Measurements from ENCODE around the gene GGT1. TPM values are rescaled to one million over a fixed set of nuclear protein-coding genes. Genes with fewer than 3 reads are reported as not detected.
"Not testable (repeated sequence)": the region's sequence is repeated elsewhere in the genome, so short reads cannot be mapped to it uniquely, and the experiment has no call there.

Gene GGT1
- total RNA-seq, 2 experiments from 2014 or later, result 39.5 to 41.5 TPM

- H3K36me3 Mint-ChIP-seq; H3K9me3 Mint-ChIP-seq; H3K27me3 Mint-ChIP-seq; CTCF ChIA-PET; intact Hi-C loops (cut with micrococcal nuclease): not testable (repeated sequence)
- POLR2A ChIA-PET, result interaction anchor here (0.6 kb wide), 1 partner anchor 322 kb away, joined by 4 read pairs; no protein-coding TSS in a partner anchor
- H3K4me3 Mint-ChIP-seq, result peak overlapping the region; percentile 98
- peaks cover 28% of the 10 kb centered on the region for H3K4me1 Mint-ChIP-seq (ENCODE audit: low read depth)
- peak overlapping the region; percentile 98 for H3K27ac Mint-ChIP-seq
- DNase-seq, result peak; percentile 85
Measured at GRCh38 chr22:24607429-24607983, 4.5 kb downstream of the GGT1 start.

- H3K27ac Mint-ChIP-seq, result peak overlapping the region; percentile 98
- intact Hi-C loops (cut with micrococcal nuclease); DNase-seq; H3K9me3 Mint-ChIP-seq; CTCF ChIA-PET; H3K36me3 Mint-ChIP-seq; POLR2A ChIA-PET; H3K27me3 Mint-ChIP-seq: not testable (repeated sequence)
- H3K4me1 Mint-ChIP-seq (ENCODE audit: low read depth), result peaks cover 25% of the 10 kb centered on the region
- H3K4me3 Mint-ChIP-seq, result peak overlapping the region; percentile 98
Measured at GRCh38 chr22:24608327-24608726, 5.3 kb downstream of the GGT1 start.

- H3K36me3 Mint-ChIP-seq; intact Hi-C loops (cut with micrococcal nuclease); DNase-seq; H3K27ac Mint-ChIP-seq; H3K9me3 Mint-ChIP-seq; H3K4me3 Mint-ChIP-seq; CTCF ChIA-PET; POLR2A ChIA-PET; H3K27me3 Mint-ChIP-seq: not testable (repeated sequence)
- peaks cover 13% of the 10 kb centered on the region for H3K4me1 Mint-ChIP-seq (ENCODE audit: low read depth)
Measured at GRCh38 chr22:24609888-24610287, 6.9 kb downstream of the GGT1 start.

- CTCF ChIA-PET, POLR2A ChIA-PET: not testable (repeated sequence)
Measured at GRCh38 chr22:24614794-24615193, 11.8 kb downstream of the GGT1 start.

GRCh38 chr22:24621244-24621643 is 18.3 kb downstream of the GGT1 start:
- intact Hi-C loops (cut with micrococcal nuclease); POLR2A ChIA-PET; DNase-seq; H3K9me3 Mint-ChIP-seq; CTCF ChIA-PET; H3K4me3 Mint-ChIP-seq; H3K27me3 Mint-ChIP-seq; H3K4me1 Mint-ChIP-seq (ENCODE audit: low read depth); H3K27ac Mint-ChIP-seq; H3K36me3 Mint-ChIP-seq: not testable (repeated sequence)

More at GRCh38 chr22:24614794-24615193, 11.8 kb downstream of the GGT1 start:
- H3K27me3 Mint-ChIP-seq; H3K27ac Mint-ChIP-seq; H3K4me1 Mint-ChIP-seq (ENCODE audit: low read depth); DNase-seq; H3K36me3 Mint-ChIP-seq; intact Hi-C loops (cut with micrococcal nuclease); H3K4me3 Mint-ChIP-seq; H3K9me3 Mint-ChIP-seq: not testable (repeated sequence)

- intact Hi-C loops (cut with micrococcal nuclease); H3K4me3 Mint-ChIP-seq; DNase-seq; POLR2A ChIA-PET; H3K4me1 Mint-ChIP-seq (ENCODE audit: low read depth); H3K9me3 Mint-ChIP-seq; H3K27me3 Mint-ChIP-seq; CTCF ChIA-PET; H3K36me3 Mint-ChIP-seq: not testable (repeated sequence)
- peak overlapping the region; percentile 18 for H3K27ac Mint-ChIP-seq
Measured at GRCh38 chr22:24622596-24622995, 19.6 kb downstream of the GGT1 start.

GRCh38 chr22:24627911-24628310 is 24.9 kb downstream of the GGT1 start:
- POLR2A ChIA-PET; H3K4me3 Mint-ChIP-seq; H3K27ac Mint-ChIP-seq; intact Hi-C loops (cut with micrococcal nuclease); H3K27me3 Mint-ChIP-seq; H3K36me3 Mint-ChIP-seq; H3K9me3 Mint-ChIP-seq; DNase-seq; H3K4me1 Mint-ChIP-seq (ENCODE audit: low read depth); CTCF ChIA-PET: not testable (repeated sequence)

GRCh38 chr22:24629069-24629468 is 26.1 kb downstream of the GGT1 start:
- POLR2A ChIA-PET; H3K36me3 Mint-ChIP-seq; H3K4me3 Mint-ChIP-seq; H3K4me1 Mint-ChIP-seq (ENCODE audit: low read depth); H3K27ac Mint-ChIP-seq; H3K9me3 Mint-ChIP-seq; intact Hi-C loops (cut with micrococcal nuclease); H3K27me3 Mint-ChIP-seq: not testable (repeated sequence)
- DNase-seq, result peak; percentile 23
- CTCF ChIA-PET, result interaction anchor here (1.8 kb wide), 1 partner anchor 12 kb away, joined by 4 read pairs; no protein-coding TSS in a partner anchor

GRCh38 chr22:24630812-24631427 is 27.9 kb downstream of the GGT1 start:
- H3K9me3 Mint-ChIP-seq; H3K27ac Mint-ChIP-seq; CTCF ChIA-PET; POLR2A ChIA-PET; H3K27me3 Mint-ChIP-seq; DNase-seq; H3K36me3 Mint-ChIP-seq; intact Hi-C loops (cut with micrococcal nuclease); H3K4me3 Mint-ChIP-seq: not testable (repeated sequence)
- H3K4me1 Mint-ChIP-seq (ENCODE audit: low read depth), result peaks cover 19% of the 10 kb centered on the region

- intact Hi-C loops (cut with micrococcal nuclease); POLR2A ChIA-PET; DNase-seq; CTCF ChIA-PET; H3K36me3 Mint-ChIP-seq; H3K4me3 Mint-ChIP-seq; H3K27me3 Mint-ChIP-seq; H3K9me3 Mint-ChIP-seq; H3K27ac Mint-ChIP-seq: not testable (repeated sequence)
- peaks cover 21% of the 10 kb centered on the region for H3K4me1 Mint-ChIP-seq (ENCODE audit: low read depth)
Measured at GRCh38 chr22:24631430-24632122, 28.6 kb downstream of the GGT1 start.

GRCh38 chr22:24632642-24633041 is 29.6 kb downstream of the GGT1 start:
- H3K36me3 Mint-ChIP-seq; POLR2A ChIA-PET; DNase-seq; H3K27ac Mint-ChIP-seq; H3K9me3 Mint-ChIP-seq; CTCF ChIA-PET; H3K4me3 Mint-ChIP-seq; intact Hi-C loops (cut with micrococcal nuclease); H3K27me3 Mint-ChIP-seq: not testable (repeated sequence)
- peaks cover 23% of the 10 kb centered on the region for H3K4me1 Mint-ChIP-seq (ENCODE audit: low read depth)

GRCh38 chr22:24633231-24634023 is 30.4 kb downstream of the GGT1 start:
- intact Hi-C loops (cut with micrococcal nuclease); H3K27ac Mint-ChIP-seq; H3K4me3 Mint-ChIP-seq: not testable (repeated sequence)

More at GRCh38 chr22:24633231-24634023, 30.4 kb downstream of the GGT1 start:
- CTCF ChIA-PET, H3K9me3 Mint-ChIP-seq, DNase-seq, H3K27me3 Mint-ChIP-seq, POLR2A ChIA-PET, H3K36me3 Mint-ChIP-seq: not testable (repeated sequence)
- H3K4me1 Mint-ChIP-seq (ENCODE audit: low read depth), result peaks cover 23% of the 10 kb centered on the region
